Measurements from ENCODE around the gene ATL1. TPM values are rescaled to one million over a fixed set of nuclear protein-coding genes. Genes with fewer than 3 reads are reported as not detected.

Gene ATL1
- total and polyA plus RNA-seq, 2 of the 13 experiments (the other 11 are each of a cell fraction or from before 2014, with no cell fraction given) = 0.60 to 0.65 TPM

GRCh38 chr14:50619569-50620141 is 59.7 kb downstream of the ATL1 start:
- TF ChIP-seq PLSCR1 (CRISPR knock-in tag; IDR thresholded peaks at IDR 0.05; ENCODE audit: borderline replicate concordance) (no peak), ZNF496 (CRISPR knock-in tag; IDR thresholded peaks at IDR 0.05; ENCODE audit: insufficient replicate concordance) (no peak), ZC3H4 (CRISPR knock-in tag; IDR thresholded peaks at IDR 0.05; ENCODE audit: borderline replicate concordance) (no peak), ZNF331 (CRISPR knock-in tag; IDR thresholded peaks at IDR 0.05) (no peak), CTCF (CRISPR knock-in tag; IDR thresholded peaks at IDR 0.05) (peak; percentile 71), ZSCAN25 (CRISPR knock-in tag; IDR thresholded peaks at IDR 0.05) (no peak), MXD1 (CRISPR knock-in tag; IDR thresholded peaks at IDR 0.05) (no peak), STAG1 (CRISPR knock-in tag; IDR thresholded peaks at IDR 0.05) (peak; percentile 71), SMC3 (IDR thresholded peaks at IDR 0.05; ENCODE audit: low read length) (peak; percentile 50; the same call in 1 of the 2 replicates), SMYD3 (CRISPR knock-in tag; IDR thresholded peaks at IDR 0.05) (no peak), ZNF737 (CRISPR knock-in tag; IDR thresholded peaks at IDR 0.05; ENCODE audit: borderline replicate concordance) (no peak), MYC (CRISPR knock-in tag; IDR thresholded peaks at IDR 0.05; ENCODE audit: borderline replicate concordance) (no peak)
- H3K79me2 ChIP-seq (ENCODE audit: insufficient read depth, low read length) = no peaks in the 10 kb centered on the region
- FAIRE-seq (peak; percentile 82), ATAC-seq (peak; percentile 94), DNase-seq (ENCODE audit: low spot score) (peak; percentile 38)
- CTCF ChIA-PET (ENCODE audit: low intra/inter-chr PET ratio, low total read pairs) = interaction anchor here (1.2 to 1.9 kb wide), 3 partner anchors 19 to 158 kb away, joined by 5 to 9 read pairs (median 7); no protein-coding TSS in a partner anchor
- H3K27ac ChIP-seq (ENCODE audit: extremely low read length, insufficient read depth, low read length) = no peak overlapping the region
- peaks cover 10% of the 10 kb centered on the region for H3K4me1 ChIP-seq (ENCODE audit: insufficient read depth, low read length)
- no TSS peak for BruUV-seq (replicated peaks)
- H3K36me3 ChIP-seq (replicated peaks in 1 of 2; ENCODE audit: control insufficient read depth in 1 of 2, insufficient read depth in 2 of 2, low read length in 2 of 2) = no peaks in the 10 kb centered on the region
- H3K9me3 ChIP-seq (ENCODE audit: low read length) = no peaks in the 10 kb centered on the region
- in situ Hi-C loops (cut with HindIII; ENCODE audit: extremely low pct_ligation_motif_present, low pct_unique_long_range_greater_than_20kb) (loop anchor here (10.0 kb wide), 1 partner anchor 155 kb away; no protein-coding TSS in a partner anchor), intact Hi-C loops (cut with micrococcal nuclease; ENCODE audit: unreplicated experiment) (loop anchor here (2.0 to 10.0 kb wide), 4 partner anchors 69 to 325 kb away; partner anchors contain the start of gene PYGL)
- H2AFZ ChIP-seq (ENCODE audit: low read length) = no peak overlapping the region
- H4K20me1 ChIP-seq (ENCODE audit: insufficient read depth, low read length) = no peaks in the 10 kb centered on the region
- H3K9ac ChIP-seq (ENCODE audit: insufficient read depth, low read depth, low read length) = no peak overlapping the region
- POLR2A ChIA-PET = no interaction called here
- no peak overlapping the region for H3K4me2 ChIP-seq (ENCODE audit: low read depth, low read length)
- 52% methylated on average over 5 of the region's 5 CpGs for WGBS (ENCODE audit: low lambda C conversion rate)
- H3K27me3 ChIP-seq (ENCODE audit: control insufficient read depth in 1 of 2, insufficient read depth in 2 of 2, low read length in 2 of 2) = no peaks in the 10 kb centered on the region; a peak in 1 of 5 replicates
- no peak overlapping the region for H3K4me3 ChIP-seq (replicated peaks in 1 of 3; ENCODE audit: insufficient read depth in 1 of 3, low read depth in 2 of 3, low read length in 3 of 3)

All from HepG2 (cell line).